Fibroblast of skin of right quadriceps (primary cell): ENCODE results near the gene COL6A5.
"Not testable (repeated sequence)": the region's sequence is repeated elsewhere in the genome, so short reads cannot be mapped to it uniquely, and the experiment has no call there.

Source experiments
- DNase-seq: peaks from one replicate; pipeline ENCODE4 v3.0.0-alpha.2; 2013

Gene COL6A5, protein sequence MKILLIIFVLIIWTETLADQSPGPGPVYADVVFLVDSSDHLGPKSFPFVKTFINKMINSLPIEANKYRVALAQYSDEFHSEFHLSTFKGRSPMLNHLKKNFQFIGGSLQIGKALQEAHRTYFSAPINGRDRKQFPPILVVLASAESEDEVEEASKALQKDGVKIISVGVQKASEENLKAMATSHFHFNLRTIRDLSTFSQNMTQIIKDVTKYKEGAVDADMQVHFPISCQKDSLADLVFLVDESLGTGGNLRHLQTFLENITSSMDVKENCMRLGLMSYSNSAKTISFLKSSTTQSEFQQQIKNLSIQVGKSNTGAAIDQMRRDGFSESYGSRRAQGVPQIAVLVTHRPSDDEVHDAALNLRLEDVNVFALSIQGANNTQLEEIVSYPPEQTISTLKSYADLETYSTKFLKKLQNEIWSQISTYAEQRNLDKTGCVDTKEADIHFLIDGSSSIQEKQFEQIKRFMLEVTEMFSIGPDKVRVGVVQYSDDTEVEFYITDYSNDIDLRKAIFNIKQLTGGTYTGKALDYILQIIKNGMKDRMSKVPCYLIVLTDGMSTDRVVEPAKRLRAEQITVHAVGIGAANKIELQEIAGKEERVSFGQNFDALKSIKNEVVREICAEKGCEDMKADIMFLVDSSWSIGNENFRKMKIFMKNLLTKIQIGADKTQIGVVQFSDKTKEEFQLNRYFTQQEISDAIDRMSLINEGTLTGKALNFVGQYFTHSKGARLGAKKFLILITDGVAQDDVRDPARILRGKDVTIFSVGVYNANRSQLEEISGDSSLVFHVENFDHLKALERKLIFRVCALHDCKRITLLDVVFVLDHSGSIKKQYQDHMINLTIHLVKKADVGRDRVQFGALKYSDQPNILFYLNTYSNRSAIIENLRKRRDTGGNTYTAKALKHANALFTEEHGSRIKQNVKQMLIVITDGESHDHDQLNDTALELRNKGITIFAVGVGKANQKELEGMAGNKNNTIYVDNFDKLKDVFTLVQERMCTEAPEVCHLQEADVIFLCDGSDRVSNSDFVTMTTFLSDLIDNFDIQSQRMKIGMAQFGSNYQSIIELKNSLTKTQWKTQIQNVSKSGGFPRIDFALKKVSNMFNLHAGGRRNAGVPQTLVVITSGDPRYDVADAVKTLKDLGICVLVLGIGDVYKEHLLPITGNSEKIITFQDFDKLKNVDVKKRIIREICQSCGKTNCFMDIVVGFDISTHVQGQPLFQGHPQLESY (N-terminal part only)

DNA sequence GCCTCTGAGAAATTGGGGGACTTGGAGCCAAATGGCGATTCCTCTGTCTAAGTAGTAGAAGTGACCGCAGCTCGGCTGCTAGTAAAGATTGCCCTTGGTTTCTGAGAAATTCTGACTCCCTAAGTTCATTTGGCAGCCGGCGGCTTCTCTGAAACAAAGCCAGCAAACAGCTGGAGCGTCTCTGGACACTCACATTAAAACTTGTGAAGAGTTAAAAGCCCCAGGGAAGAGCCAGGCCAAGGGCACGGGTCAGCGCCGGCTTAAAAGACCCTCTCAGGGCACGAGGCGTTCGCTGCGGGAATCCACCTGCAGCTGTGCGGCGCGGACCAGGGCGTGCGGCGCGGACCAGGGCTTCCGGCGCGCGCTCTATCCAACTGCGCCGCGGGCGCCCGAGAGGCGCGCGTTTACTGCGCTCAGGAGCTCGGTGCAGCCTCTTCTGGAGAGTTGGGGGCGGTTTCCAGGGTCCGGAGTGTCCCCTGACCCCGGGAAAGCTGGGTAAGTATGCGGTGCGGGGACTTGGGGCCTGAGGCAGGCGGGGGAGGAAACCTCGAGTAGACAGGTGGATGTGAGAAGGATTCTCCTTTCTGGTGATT lies at the start of gene COL6A5:
Gene COL6A5 (plus strand): TSS at position 186 of the 593 bp plus-strand sequence. CDS start 27,967 bp downstream, outside the sequence.
- no peak for DNase-seq

DNA sequence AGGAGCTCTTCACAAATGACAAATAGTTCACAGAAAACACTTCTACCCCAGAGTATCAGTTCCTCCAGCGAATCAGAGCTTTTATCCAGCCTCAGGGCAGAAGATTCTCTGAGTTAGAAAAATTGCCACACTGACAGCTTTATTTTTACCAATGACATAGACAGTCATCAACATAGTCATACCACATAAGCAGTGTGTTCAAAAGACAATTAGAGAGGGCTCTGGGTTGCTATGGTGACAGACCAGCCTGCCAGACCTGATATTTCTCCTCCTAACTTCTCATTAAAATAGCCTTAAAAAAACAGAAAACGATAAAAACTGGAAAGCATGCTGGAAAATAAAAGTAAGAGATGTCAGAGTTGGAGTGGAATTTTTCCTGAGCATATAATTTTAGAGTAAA lies 45.9 kb upstream of the COL6A5 start:
- no peak for DNase-seq

DNA sequence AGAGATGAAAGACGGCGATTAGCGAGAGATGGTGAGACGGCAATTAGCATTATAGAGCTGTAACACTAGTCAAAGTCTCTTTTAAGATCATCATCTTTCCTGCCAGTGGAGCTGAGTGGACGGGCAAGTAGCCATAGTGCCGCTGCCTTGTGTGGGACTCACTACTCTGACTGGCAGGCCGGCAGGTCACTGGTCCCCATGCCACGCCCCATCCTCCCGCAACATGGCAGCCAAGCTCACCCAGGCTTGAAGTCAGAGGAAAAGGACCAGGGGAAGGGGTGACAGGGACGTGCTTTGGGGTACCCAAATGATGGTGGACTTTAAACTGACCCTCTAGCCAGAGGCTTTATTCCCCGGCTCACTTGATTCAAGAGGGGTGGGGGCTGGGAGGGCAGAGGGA lies 44.6 kb upstream of the COL6A5 start:
- DNase-seq: no peak

DNA sequence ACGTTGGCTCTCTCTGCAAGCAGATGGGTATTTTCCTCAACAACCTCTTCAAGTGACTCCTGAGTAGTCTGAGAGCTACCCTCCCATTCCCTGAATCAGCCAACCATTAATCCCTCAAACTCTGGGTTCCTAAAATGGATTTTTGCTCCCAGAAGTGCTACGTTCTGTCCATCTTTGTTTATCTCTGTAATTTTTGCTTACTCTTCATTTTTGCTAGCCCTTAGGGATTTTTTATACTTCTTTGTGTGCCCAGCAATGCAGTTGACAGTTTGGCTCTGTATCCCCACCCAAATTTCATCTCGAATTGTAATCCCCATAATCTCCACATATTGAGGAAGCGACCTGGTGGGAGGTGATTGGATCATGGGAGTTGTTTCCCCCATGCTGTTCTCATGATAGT lies 35.4 kb upstream of the COL6A5 start:
- no peak for DNase-seq

DNA sequence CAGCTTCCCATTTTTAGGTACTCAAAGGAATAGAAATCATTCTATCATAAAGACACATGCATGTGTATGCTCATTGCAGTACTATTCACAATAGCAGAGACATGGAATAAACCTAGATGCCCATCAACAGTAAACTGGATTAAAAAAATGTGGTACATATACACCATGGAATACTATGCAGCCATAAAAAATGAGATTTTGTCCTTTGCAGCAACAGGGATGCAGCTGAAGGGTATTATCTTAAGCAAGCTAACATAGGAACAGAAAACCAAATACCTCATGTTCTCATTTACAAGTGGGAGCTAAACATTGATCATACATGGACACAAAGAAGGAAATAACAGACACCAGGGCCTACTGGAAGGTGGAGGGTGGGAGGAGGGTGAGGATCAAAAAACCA lies 33.1 kb upstream of the COL6A5 start:
- no peak for DNase-seq

DNA sequence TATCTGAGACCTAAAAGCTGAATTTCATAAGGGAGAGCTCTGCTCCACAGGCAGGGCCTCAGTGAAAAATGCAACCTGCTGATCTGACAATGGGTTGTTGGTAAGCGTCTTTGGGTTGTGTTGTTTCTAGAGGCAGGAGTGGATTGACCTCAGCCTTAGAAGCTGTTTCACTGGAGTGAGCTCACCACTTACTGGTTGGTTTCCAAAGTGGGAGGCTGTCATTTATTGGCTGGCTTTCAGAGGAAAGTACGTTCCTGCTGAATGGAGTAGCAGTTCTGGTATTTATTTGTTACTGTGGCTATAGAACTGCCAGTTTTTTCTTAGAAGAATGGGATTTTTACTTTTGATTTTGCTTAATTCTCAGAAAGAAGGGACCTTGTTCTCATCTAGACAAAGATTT lies 29.3 kb upstream of the COL6A5 start:
- DNase-seq: peak; percentile 3

DNA sequence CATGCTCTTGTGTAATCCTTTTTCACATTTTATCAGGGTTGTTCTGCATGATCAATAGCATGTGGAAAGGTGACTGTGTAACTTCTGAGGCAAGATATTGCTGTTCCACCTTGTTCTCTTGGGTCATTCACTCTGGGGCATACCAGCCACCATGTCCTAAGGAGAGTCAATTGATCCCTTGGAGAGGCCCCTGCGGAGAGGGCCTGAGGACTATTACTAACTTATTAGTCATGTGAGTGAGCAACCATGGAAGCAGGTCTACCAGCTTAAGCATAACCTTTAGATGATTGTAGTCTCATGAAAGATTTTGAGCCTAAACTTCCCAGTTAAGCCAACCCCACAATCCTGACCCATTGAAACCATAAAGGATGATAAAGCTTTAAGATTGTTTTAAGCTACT lies 22.0 kb upstream of the COL6A5 start:
- DNase-seq: no peak

DNA sequence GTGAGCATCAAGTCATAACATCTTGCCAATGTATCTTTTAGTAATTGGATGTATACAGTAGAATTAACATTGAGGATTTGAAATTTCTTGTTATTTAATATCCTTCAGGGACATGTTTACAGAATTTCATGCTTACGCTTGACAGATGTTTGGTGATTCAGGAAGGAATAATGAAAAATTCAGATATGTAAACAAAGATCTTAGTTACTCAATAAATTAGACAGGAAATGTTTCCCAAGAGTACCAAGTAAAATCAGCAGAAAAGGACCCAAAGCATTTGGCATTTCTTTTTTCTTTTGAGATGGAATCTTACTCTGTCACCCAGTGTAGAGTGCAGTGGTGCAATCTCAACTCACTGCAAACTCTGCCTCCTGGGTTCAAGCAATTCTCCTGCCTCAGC lies 4.7 kb upstream of the COL6A5 start:
- DNase-seq: no peak

DNA sequence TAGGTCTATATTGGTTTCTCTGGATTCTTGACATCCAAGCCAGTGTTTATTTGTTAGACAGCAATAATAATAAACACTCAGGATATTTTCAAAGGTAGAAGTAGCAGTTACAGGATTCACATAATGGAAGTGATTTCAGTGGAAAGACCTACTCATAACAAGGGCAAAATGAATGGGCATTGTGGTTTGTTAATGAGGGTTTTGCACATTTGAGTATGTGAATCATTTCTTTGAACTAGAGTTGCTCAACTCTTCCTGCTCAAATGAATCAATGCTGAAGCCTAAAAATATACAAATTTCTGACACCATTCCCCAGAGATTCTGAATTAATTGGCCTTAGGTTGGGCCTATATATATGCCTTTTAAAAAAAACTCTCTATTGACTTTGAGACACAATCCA lies 4.1 kb upstream of the COL6A5 start:
- no peak for DNase-seq

DNA sequence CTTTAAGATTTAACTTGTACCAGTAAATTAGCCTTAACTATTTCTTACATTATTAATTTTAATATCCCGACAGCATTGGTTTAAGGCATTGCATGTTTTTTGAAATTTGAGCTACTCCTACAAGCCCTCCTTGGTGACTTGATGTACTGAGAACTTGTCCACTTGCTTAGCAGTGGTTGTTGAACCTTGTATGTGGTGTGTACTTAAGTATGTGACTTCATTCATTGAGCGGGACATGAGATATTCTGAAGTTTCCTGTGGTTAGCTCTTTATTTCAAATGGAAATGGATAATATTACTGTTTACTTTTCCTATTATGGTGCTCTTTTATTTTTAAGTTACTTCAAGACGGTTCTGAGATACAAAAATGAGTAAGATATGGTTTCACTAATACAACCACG lies 3.6 kb upstream of the COL6A5 start:
- DNase-seq: no peak

DNA sequence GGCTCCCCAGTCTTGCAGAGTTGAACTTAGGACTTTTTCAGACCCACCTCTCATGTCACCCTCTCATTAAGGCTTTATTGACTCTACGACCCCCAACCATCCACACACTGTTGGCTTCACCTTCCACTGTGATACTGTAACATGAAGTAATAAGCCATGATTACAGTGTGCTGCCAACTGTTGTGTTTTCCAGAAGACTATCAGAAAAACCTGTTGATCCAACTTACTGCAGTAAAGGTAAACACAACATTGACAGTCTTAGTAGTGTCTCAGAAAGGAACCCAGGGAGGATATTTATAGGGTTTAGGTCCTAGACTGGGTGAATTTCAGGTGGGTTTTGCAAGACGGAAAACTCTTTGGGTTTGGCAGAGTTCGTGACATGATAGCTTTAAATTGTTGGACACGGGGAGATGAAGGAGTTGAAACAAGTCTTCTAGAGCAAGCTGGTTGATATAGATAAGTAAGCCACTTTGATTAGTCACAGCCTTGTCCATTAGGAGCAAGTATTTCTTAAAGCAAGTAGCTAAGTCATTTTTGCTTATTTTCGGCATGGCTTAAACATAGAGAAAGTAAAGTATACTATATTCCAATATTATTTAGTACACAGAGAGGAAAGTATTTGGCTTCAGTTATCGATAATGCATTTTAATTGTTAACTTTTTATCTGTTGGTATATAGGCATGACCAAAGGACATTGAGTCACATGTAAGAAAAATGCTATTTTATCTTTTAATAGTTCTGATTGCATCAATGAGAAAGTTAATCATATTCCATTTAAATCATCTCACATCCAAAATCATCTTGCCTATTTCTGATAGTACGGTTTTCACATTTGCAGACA lies 2.4 kb upstream of the COL6A5 start:
- no peak for DNase-seq

DNA sequence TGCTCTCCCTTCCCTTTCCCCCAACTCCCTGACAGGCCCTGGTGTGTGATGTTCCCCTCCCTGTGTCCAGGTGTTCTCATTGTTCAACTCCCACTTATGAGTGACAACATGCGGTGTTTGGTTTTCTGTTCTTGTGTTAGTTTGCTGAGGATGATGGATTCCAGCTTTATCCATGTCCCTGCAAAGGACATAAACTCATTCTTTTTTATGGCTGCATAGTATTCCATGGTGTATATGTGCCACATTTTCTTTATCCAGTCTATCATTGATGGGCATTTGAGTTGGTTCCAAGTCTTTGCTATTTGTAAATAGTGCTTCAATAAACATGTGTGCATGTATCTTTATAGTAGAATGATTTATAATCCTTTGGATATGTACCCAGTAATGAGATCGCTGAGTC lies 2.8 kb downstream of the COL6A5 start:
- not testable (repeated sequence) for DNase-seq

DNA sequence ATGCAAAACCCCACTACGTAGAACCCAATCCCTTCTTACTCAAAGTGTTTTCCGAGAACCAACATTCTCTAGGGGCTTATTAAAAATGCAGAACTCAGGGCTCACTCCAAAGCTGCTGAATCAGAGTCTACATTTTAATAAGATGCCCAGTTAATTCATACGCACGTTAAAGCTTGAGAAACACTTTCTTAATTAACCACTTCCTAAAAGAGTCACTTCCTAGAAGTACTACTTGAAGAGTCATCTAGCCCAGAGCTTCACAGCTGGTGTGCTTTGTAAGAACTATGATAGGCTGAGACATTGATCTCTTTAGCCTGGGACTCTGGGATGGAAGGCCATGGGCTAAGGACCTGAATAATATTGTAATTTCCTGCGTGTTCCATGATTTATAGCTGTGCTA lies 9.0 kb downstream of the COL6A5 start:
- DNase-seq: peak; percentile 61

DNA sequence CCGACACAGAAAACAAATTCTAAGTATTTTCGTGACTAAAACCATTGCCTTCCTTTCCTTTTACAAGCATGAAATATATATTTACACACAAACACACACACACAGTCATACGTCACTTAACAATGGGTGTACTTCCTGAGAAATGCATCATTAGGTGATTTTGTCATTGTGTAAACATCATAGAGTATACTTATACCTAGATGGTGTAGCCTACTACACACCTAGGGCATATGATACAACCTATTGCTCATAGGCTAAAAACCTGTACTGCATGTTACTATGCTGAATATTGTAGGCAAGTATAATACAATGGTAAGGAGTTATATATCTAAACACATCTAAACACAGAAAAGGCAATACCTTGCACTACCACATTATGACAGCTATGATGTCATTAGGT lies 28.6 kb downstream of the COL6A5 start:
- DNase-seq: no peak

DNA sequence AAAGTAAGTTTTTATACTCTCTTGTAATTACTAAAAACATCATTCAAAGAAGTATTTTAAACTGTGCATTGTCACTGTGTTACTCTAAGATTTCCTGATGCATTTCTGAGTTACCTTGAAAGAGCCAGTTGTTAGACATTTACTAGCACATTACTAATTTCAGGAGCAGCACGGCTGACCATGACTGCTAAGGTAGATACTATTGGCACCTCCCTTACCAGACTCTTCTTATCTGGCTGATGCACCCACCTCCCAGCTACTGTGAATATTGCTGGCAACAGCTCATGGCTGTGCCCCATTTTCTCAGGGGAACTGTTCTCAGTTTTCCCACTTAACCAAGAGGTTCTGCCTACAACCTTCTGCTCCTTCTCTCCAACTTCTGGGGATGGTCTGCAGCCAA lies 29.4 kb downstream of the COL6A5 start:
- no peak for DNase-seq

DNA sequence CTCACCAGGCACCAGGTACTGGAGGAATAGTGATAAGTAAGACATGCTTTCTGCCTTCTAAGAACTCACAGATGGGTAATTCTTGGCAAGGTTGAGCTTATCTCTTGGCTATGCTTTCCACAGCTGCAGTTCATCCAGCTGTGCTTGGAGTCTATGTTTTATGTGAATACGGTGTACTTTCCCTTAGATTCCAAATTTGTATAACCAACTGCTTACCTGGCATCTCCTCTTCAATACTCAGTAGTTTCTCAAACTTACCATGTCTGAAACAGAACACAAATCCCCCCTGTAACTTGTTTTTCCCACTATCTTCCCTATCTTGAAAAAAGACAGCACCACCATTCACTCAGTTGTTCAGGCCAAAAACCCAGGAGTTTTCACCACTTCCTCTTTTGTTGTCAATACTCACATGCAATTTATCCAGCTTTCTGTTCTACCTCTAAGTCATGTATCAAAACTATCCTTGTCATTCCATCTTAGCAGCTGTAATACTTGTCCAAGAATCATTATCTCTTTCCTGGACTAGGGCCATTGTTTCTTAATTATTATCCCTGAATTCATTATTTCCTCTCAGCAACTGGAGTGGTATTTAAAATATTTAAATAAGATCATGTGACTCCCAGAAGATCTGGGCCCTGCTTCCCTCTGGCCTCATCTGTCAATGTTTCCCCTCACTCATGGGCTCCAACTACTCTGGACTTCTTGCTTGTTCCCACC lies 32.6 kb downstream of the COL6A5 start:
- no peak for DNase-seq

DNA sequence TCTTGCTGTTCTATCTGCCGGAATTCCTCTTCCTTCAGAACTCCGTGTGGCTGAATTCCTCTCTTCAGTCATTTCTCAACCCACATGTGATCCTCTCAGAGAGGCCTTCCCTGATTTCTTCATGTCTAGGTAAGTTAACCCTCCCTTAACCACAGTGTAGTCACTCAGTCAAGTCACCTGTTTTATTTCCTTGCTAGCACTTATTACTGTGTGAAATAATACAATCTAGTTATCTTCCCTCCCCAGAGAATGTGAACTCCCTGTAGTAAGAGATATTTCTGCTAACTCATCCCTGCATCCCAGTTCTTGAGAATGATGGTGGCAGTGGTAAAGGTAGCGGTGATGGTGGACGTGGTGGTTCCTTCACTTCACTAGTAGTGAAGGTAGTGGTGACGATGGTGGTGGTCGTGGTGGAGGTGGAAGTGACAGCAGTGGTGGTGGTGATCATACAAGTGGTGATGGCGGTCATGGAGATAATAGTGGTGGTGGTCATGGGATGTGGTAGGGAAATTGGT lies 33.3 kb downstream of the COL6A5 start:
- no peak for DNase-seq

DNA sequence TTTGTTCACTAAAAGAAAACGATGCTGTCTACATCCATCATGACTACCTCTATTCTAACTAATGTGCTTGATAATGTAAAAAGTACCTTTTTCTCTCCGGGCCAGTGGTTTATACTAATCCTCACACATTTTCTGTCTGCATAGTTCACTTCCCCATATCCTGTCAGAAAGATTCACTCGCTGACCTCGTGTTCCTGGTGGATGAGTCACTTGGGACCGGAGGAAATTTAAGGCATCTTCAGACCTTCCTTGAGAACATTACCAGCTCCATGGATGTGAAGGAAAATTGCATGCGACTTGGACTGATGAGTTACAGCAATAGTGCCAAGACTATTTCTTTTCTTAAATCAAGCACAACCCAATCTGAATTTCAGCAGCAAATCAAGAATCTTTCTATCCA lies 33.8 kb downstream of the COL6A5 start:
- DNase-seq: peak; percentile 34

DNA sequence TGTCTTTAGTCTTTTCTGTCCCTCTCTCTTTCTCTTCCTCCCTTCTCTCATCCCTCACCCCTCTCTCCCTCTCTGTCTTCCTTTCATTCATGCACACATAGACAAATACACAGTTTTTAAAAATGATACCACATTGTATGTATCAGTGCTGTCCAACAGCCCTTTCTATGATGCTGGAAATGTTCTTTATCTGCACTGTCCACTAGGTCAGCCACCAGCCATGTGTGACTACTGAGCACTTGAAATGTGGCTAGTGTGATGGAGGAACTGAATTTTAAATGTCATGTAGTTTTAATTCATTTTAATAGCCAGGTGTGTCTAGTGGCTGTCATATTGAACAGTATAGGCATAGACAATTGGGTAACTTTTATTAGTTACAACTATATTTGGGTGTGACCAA lies 34.9 kb downstream of the COL6A5 start:
- no peak for DNase-seq

DNA sequence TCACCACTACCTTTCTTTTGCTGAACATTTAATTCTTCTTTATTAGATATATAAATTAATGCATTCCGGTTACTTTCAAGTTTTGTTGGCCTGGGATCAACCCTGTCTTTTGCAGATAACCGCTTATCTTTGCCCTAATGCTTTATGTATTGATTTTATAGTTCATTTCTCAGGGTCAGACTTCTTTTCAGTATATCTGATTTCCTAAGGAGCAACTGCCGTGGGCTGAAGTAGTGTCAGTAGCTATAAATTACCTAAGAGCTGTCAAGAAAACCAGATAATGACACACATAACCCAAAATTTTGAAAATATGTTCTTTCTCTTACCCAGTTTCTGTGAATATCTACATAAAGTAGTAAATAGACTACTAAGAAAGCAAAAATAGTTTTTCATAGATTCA lies 38.0 kb downstream of the COL6A5 start:
- no peak for DNase-seq

DNA sequence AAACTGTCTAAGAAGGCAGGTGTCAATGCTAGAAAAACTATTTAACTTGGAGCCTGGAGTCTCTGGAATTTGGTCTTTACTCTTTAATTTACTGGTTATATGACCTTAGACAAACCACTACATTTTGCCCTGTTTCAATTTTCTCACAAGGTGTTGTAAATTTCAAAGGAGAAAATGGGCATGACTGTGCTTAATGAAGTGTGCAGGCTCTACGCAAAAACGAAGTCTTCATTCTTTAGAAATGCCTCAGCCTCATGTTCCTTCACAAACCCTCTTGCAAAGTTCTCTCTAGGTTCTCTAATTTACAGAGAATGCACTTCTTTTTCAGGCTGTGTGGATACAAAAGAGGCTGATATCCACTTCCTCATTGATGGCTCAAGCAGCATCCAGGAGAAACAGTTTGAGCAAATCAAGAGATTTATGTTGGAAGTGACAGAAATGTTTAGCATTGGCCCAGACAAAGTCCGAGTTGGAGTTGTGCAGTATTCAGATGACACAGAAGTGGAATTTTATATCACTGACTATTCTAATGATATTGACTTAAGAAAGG lies 39.1 kb downstream of the COL6A5 start:
- DNase-seq: no peak
